Keratinocyte (primary cell): ENCODE results near the gene DENND4A. TPM values are rescaled to one million over a fixed set of nuclear protein-coding genes. Genes with fewer than 3 reads are reported as not detected.
A peak's percentile ranks its signal among the peaks of the same experiment; 100 is the strongest.
"Not testable (repeated sequence)": the region's sequence is repeated elsewhere in the genome, so short reads cannot be mapped to it uniquely, and the experiment has no call there.

Source experiments
- DNase-seq: peaks from one replicate; pipeline ENCODE4 v3.0.0-alpha.2; 2011; ENCODE audit warnings: low read depth, missing footprints, low spot score
- FAIRE-seq: peaks from 2 replicates; lab custom pipeline; 2011; peaks lifted over from hg19 to GRCh38; lab: Jason Lieb, UNC
- H2AFZ ChIP-seq: 2 replicates; pipeline ENCODE4 v1.6.0; 2012; ENCODE audit warnings: low read length, control low read depth, inconsistent platforms; ENCODE audit not compliant: control insufficient read depth
- H3K27ac ChIP-seq: 2 replicates; pipeline ENCODE4 v1.5.1; 2011; ENCODE audit warnings: low read length; ENCODE audit not compliant: control insufficient read depth, insufficient read depth
- H3K27me3 ChIP-seq: 3 replicates; pipeline ENCODE4 v1.6.0; 2011; ENCODE audit warnings: low read length; ENCODE audit not compliant: control insufficient read depth, insufficient read depth; ENCODE audit errors: extremely low read depth
- H3K36me3 ChIP-seq, 2 experiments: 2 replicates in 1 of 2; 3 replicates in 1 of 2; pipeline ENCODE4 v1.5.1; 2011; ENCODE audit warnings: low read length in 2 of 2, mild to moderate bottlenecking in 1 of 2; ENCODE audit not compliant: control insufficient read depth in 2 of 2, insufficient read depth in 2 of 2; ENCODE audit errors: extremely low read depth in 1 of 2
- H3K4me1 ChIP-seq: 3 replicates; pipeline ENCODE4 v1.5.1; 2011; ENCODE audit warnings: low read length; ENCODE audit not compliant: control insufficient read depth, insufficient read depth; ENCODE audit errors: extremely low read depth
- H3K4me2 ChIP-seq: 3 replicates; pipeline ENCODE4 v1.6.0; 2011; ENCODE audit warnings: low read depth, low read length; ENCODE audit not compliant: control insufficient read depth, insufficient read depth; ENCODE audit errors: extremely low read depth
- H3K4me3 ChIP-seq, 3 experiments: fragments of 200-600 bp in 1 of 3; sonication (generic) in 1 of 3; 2 replicates in 2 of 3; 3 replicates in 1 of 3; pipeline ENCODE4 v1.5.1; 2011 to 2016; ENCODE audit warnings: low read length in 3 of 3, mild to moderate bottlenecking in 3 of 3, control low read depth in 2 of 3, inconsistent platforms in 1 of 3, low read depth in 1 of 3, mixed read lengths in 1 of 3, mixed run types in 1 of 3, moderate library complexity in 1 of 3; ENCODE audit not compliant: control insufficient read depth in 2 of 3, insufficient read depth in 2 of 3; ENCODE audit errors: extremely low read depth in 1 of 3
- H3K79me2 ChIP-seq: 2 replicates; pipeline ENCODE4 v1.6.0; 2012; ENCODE audit warnings: low read length; ENCODE audit not compliant: control insufficient read depth, insufficient read depth
- H3K9ac ChIP-seq: 3 replicates; pipeline ENCODE4 v1.6.0; 2011; ENCODE audit warnings: low read length; ENCODE audit not compliant: control insufficient read depth, insufficient read depth; ENCODE audit errors: extremely low read depth
- H3K9me1 ChIP-seq: 3 replicates; pipeline ENCODE4 v1.6.0; 2011; ENCODE audit warnings: low read length; ENCODE audit not compliant: control insufficient read depth, insufficient read depth; ENCODE audit errors: extremely low read depth
- H3K9me3 ChIP-seq: 2 replicates; pipeline ENCODE4 v1.5.1; 2012; ENCODE audit warnings: low read depth, low read length; ENCODE audit not compliant: control insufficient read depth
- H4K20me1 ChIP-seq: 3 replicates; pipeline ENCODE4 v1.6.0; 2011; ENCODE audit warnings: low read length; ENCODE audit not compliant: control insufficient read depth, insufficient read depth; ENCODE audit errors: extremely low read depth
- EZH2 ChIP-seq: IDR thresholded peaks from one replicate; pipeline ENCODE4 v1.6.1; 2012; ENCODE audit warnings: inconsistent platforms, mild to moderate bottlenecking, low read length, moderate library complexity
- dilution Hi-C: fragments of 300-500 bp; cut with MboI; formaldehyde crosslinking; loops from one replicate; pipeline ENCODE4 v1.7.0; 2020; ENCODE audit warnings: low sequenced_read_pairs; ENCODE audit not compliant: extremely low pct_ligation_motif_present
- polyA plus RNA-seq, 5 experiments: library from polyadenylated mRNA; depleted of rRNA in 3 of 5; stranded (reverse) in 3 of 5; stranded (forward) in 1 of 5; unstranded in 1 of 5; fragments of >200 nt; gene quantifications; 1 replicate in 1 of 5; 2 replicates in 3 of 5; 3 replicates in 1 of 5; pipeline versions ENCODE4 v1.2.1 to v1.2.3, GENCODE V29; 2011 to 2012; ENCODE audit warnings: missing spikeins in 2 of 5, low read depth in 1 of 5, low replicate concordance in 1 of 5
- TF ChIP-seq, protein P1 (sequence below), 3 experiments: IDR thresholded peaks in 1 of 3; conservative IDR thresholded peaks in 1 of 3; optimal IDR thresholded peaks in 1 of 3; 2 replicates in 2 of 3; 3 replicates in 1 of 3; pipeline versions ENCODE3 to v1.5.1; 2011; ENCODE audit warnings: low read length in 3 of 3, mild to moderate bottlenecking in 3 of 3, moderate library complexity in 2 of 3, control low read depth in 1 of 3, inconsistent platforms in 1 of 3; ENCODE audit not compliant: insufficient read depth in 2 of 3; ENCODE audit errors: extremely low read depth in 1 of 3

DENND4A gene
- polyA plus RNA-seq, 1 donor (not counting 4 experiments of a cell fraction or from before 2014, with no cell fraction given) = 10.0 TPM

DNA sequence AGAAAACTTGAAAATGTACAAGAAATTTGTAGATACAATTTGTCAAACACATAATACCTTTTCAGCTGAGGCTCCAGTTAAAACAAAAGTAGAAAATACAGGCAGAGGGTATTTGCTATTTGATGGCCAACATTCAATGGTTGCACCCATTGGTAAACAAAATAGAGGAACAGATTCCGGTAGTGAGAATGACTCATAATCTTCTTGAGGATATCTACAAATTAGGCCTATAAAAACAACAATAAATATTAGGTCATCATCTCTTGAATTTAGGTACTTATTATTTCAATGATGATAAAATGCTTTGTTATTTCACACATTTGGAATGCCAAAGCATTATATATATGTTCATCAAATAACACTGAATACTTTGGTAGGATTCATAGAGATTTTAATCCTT lies 53.4 kb downstream of the DENND4A start:
- H3K36me3 ChIP-seq = peaks cover 2 to 5% of the 10 kb centered on the region in 2 experiments

DNA sequence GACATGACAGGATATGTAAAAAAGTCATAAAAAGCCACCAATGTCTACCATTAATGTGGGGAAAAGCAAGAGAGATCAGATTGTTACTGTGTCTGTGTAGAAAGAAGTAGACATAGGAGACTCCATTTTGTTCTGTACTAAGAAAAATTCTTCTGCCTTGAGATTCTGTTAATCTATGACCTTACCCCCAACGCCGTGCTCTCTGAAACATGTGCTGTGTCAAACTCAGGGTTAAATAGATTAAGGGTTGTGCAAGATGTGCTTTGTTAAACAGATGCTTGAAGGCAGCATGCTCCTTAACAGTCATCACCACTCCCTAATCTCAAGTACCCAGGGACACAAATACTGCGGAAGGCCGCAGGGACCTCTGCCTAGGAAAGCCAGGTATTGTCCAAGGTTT lies 58.5 kb downstream of the DENND4A start:
- FAIRE-seq, H3K36me3 ChIP-seq, H4K20me1 ChIP-seq: not testable (repeated sequence)

More for the DNA sequence above, 53.4 kb downstream of the DENND4A start:
- no peaks in the 10 kb centered on the region for H4K20me1 ChIP-seq
- no peak overlapping the region for H3K27ac ChIP-seq
- H3K9me1 ChIP-seq = peaks cover 3% of the 10 kb centered on the region
- no peaks in the 10 kb centered on the region for H3K27me3 ChIP-seq
- H3K4me3 ChIP-seq = no peak overlapping the region
- no peak overlapping the region for H3K4me2 ChIP-seq
- no peaks in the 10 kb centered on the region for H3K79me2 ChIP-seq
- no peak overlapping the region for H2AFZ ChIP-seq
- FAIRE-seq (no peak), DNase-seq (no peak)
- dilution Hi-C loops = no loop called here
- no peak overlapping the region for H3K9ac ChIP-seq
- TF ChIP-seq, protein P1, sequence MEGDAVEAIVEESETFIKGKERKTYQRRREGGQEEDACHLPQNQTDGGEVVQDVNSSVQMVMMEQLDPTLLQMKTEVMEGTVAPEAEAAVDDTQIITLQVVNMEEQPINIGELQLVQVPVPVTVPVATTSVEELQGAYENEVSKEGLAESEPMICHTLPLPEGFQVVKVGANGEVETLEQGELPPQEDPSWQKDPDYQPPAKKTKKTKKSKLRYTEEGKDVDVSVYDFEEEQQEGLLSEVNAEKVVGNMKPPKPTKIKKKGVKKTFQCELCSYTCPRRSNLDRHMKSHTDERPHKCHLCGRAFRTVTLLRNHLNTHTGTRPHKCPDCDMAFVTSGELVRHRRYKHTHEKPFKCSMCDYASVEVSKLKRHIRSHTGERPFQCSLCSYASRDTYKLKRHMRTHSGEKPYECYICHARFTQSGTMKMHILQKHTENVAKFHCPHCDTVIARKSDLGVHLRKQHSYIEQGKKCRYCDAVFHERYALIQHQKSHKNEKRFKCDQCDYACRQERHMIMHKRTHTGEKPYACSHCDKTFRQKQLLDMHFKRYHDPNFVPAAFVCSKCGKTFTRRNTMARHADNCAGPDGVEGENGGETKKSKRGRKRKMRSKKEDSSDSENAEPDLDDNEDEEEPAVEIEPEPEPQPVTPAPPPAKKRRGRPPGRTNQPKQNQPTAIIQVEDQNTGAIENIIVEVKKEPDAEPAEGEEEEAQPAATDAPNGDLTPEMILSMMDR (optimal IDR thresholded peaks at IDR 0.05 in 1 of 3, IDR thresholded peaks at IDR 0.05 in 1 of 3, conservative IDR thresholded peaks at IDR 0.05 in 1 of 3; ENCODE audit: extremely low read depth in 1 of 3, insufficient read depth in 2 of 3, low read length in 3 of 3) = no peak
- no peak for TF ChIP-seq EZH2
- H3K4me1 ChIP-seq = no peaks in the 10 kb centered on the region
- H3K9me3 ChIP-seq = no peaks in the 10 kb centered on the region

DNA sequence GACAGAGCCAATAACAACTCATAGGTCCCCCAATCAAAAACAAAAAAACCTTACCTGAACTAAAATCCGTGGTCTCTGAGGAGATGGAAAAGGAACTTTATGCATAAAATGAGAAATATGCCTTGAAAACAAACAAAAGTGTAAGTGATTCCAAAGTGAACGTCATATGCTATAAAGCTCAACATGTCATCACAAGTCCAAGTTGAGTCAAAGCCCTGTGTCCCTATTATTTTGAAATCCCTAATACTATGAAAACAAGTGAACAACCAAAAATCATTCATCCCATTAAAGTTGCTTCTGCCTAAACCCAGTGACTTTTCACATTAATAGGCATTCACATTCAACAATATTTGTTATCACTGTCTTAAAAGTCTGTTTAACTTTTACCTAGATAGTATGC lies 59.4 kb downstream of the DENND4A start:
- TF ChIP-seq EZH2 = no peak
- H3K9me3 ChIP-seq = no peaks in the 10 kb centered on the region
- H4K20me1 ChIP-seq = no peaks in the 10 kb centered on the region
- H3K27ac ChIP-seq = peak overlapping the region; percentile 66
- DNase-seq (no peak), FAIRE-seq (peak; percentile 59)
- H3K79me2 ChIP-seq = no peaks in the 10 kb centered on the region
- dilution Hi-C loops = no loop called here
- H3K36me3 ChIP-seq = peaks cover 2 to 4% of the 10 kb centered on the region in 2 experiments
- H3K9me1 ChIP-seq = no peaks in the 10 kb centered on the region
- H3K4me3 ChIP-seq = no peak overlapping the region
- H2AFZ ChIP-seq = no peak overlapping the region
- H3K27me3 ChIP-seq = no peaks in the 10 kb centered on the region
- H3K9ac ChIP-seq = peak overlapping the region; percentile 4
- peak overlapping the region; percentile 51 for H3K4me2 ChIP-seq
- peaks cover 9% of the 10 kb centered on the region for H3K4me1 ChIP-seq

More for the DNA sequence above, 58.5 kb downstream of the DENND4A start:
- H2AFZ ChIP-seq, H3K27me3 ChIP-seq, H3K9me1 ChIP-seq, H3K9me3 ChIP-seq, H3K4me1 ChIP-seq, H3K9ac ChIP-seq, H3K79me2 ChIP-seq, H3K4me2 ChIP-seq, DNase-seq, H3K27ac ChIP-seq, H3K4me3 ChIP-seq, dilution Hi-C loops: not testable (repeated sequence)
